PC-3 (cell line): Measurements from ENCODE around the gene MDGA2. TPM values are rescaled to one million over a fixed set of nuclear protein-coding genes. Genes with fewer than 3 reads are reported as not detected.

Experiments
- ATAC-seq: fragments of 200-7000 bp; cut with Tn5 transposase; 2 replicates; pipeline ENCODE4 v1.9.1; 2020; ENCODE audit warnings: mild to moderate bottlenecking, moderate library complexity
- BruUV-seq: library from RNA; stranded (reverse); fragments of 400-500 nt; replicated peaks from 2 replicates; lab custom pipeline; 2021; lab: Mats Ljungman, UMichigan
- CTCF ChIA-PET: fragments of 300-600 bp; sonication (Branson Sonifier 250); formaldehyde crosslinking; loops from one replicate; lab custom pipeline; 2022; ENCODE audit warnings: antibody characterized with exemption; lab: Charles Lee
- POLR2A ChIA-PET: fragments of 300-600 bp; sonication (Branson Sonifier 250); formaldehyde crosslinking; loops from one replicate; lab custom pipeline; 2022; ENCODE audit warnings: antibody characterized with exemption; ENCODE audit not compliant: unreplicated experiment; lab: Charles Lee
- DNase-seq: peaks from one replicate; pipeline ENCODE4 v3.0.0-alpha.2; 2015
- H2AFZ ChIP-seq: fragments of 300-600 bp; sonication (generic); 2 replicates; pipeline ENCODE4 v1.6.0; 2016; ENCODE audit warnings: antibody characterized with exemption, low read length
- H3F3A ChIP-seq: fragments of 300-600 bp; sonication (generic); one replicate; pipeline ENCODE4 v1.6.0; 2017; ENCODE audit warnings: antibody characterized with exemption, low read length, control low read depth, mild to moderate bottlenecking; ENCODE audit not compliant: unreplicated experiment
- H3K27ac ChIP-seq: fragments of 300-600 bp; sonication (generic); 2 replicates; pipeline ENCODE4 v1.5.1; 2016; ENCODE audit warnings: mild to moderate bottlenecking, low read length
- H3K27me3 ChIP-seq: fragments of 300-600 bp; sonication (generic); 2 replicates; pipeline ENCODE4 v1.6.1; 2016; ENCODE audit warnings: low read length, mixed read lengths
- H3K36me3 ChIP-seq: fragments of 300-600 bp; sonication (generic); 2 replicates; pipeline ENCODE4 v1.6.1; 2016; ENCODE audit warnings: low read depth, mixed run types, low read length, mixed read lengths
- H3K4me1 ChIP-seq: fragments of 300-600 bp; sonication (generic); 2 replicates; pipeline ENCODE4 v1.5.1; 2016; ENCODE audit warnings: low read length; ENCODE audit not compliant: insufficient read depth
- H3K4me2 ChIP-seq: fragments of 300-600 bp; sonication (generic); 2 replicates; pipeline ENCODE4 v1.6.0; 2016; ENCODE audit warnings: low read length
- H3K4me3 ChIP-seq: fragments of 300-600 bp; sonication (generic); 2 replicates; pipeline ENCODE4 v1.5.1; 2016; ENCODE audit warnings: mild to moderate bottlenecking, low read length, mixed read lengths
- H3K79me2 ChIP-seq: fragments of 300-600 bp; sonication (generic); 2 replicates; pipeline ENCODE4 v1.6.1; 2017; ENCODE audit warnings: low read length, mixed read lengths
- H3K9ac ChIP-seq: fragments of 300-600 bp; sonication (generic); 2 replicates; pipeline ENCODE4 v1.6.0; 2016; ENCODE audit warnings: mild to moderate bottlenecking, low read length
- H3K9me2 ChIP-seq: fragments of 300-600 bp; sonication (generic); replicated peaks from 2 replicates; pipeline ENCODE4 v1.6.1; 2016; ENCODE audit warnings: mixed run types, low read length, mixed read lengths
- H3K9me3 ChIP-seq: fragments of 300-600 bp; sonication (generic); 2 replicates; pipeline ENCODE4 v1.6.1; 2016; ENCODE audit warnings: low read length, mixed read lengths
- H4K20me1 ChIP-seq: fragments of 300-600 bp; sonication (generic); 2 replicates; pipeline ENCODE4 v1.6.1; 2016; ENCODE audit warnings: low read length, mixed read lengths
- CTCF ChIP-seq: fragments of 300-600 bp; sonication (generic); conservative IDR thresholded peaks from 2 replicates; pipeline ENCODE4 v1.5.1; 2017; ENCODE audit warnings: antibody characterized with exemption, low read depth, mild to moderate bottlenecking, low read length
- EZH2 ChIP-seq: fragments of 300-600 bp; sonication (generic); IDR thresholded peaks from one replicate; pipeline ENCODE4 v1.6.1; 2017; ENCODE audit warnings: antibody characterized with exemption, mild to moderate bottlenecking, low read length; ENCODE audit not compliant: unreplicated experiment
- EZH2phosphoT487 ChIP-seq: fragments of 300-600 bp; sonication (generic); IDR thresholded peaks from 2 replicates; pipeline ENCODE4 v1.6.1; 2018; ENCODE audit warnings: mild to moderate bottlenecking, antibody characterized with exemption, low read length, borderline replicate concordance
- intact Hi-C: fragments of 100-400 bp; cut with micrococcal nuclease; formaldehyde crosslinking; loops from 2 replicates; pipeline ENCODE4 v1.9.0; 2023
- total RNA-seq: library from RNA; depleted of rRNA; stranded (reverse); fragments of >200 nt; gene quantifications from 2 replicates; pipeline ENCODE4 v1.2.3, GENCODE V29; 2014

Gene MDGA2
- total RNA-seq, 1 experiment from 2014 or later = 0.04 TPM

- Histone ChIP-seq H3K4me2 (no peak overlapping the region), H3K27me3 (no peaks in the 10 kb centered on the region), H3K9me2 (no peaks in the 10 kb centered on the region), H3K79me2 (no peaks in the 10 kb centered on the region), H3K36me3 (no peaks in the 10 kb centered on the region), H2AFZ (no peak overlapping the region), H3K9me3 (0 out of 2 replicates have a peak, but pooled peaks cover 4% of the 10 kb centered on the region), H3F3A (no peaks in the 10 kb centered on the region), H3K9ac (no peak overlapping the region), H3K4me1 (no peaks in the 10 kb centered on the region), H4K20me1 (no peaks in the 10 kb centered on the region), H3K27ac (no peak overlapping the region), H3K4me3 (no peak overlapping the region)
- TF ChIP-seq EZH2phosphoT487 = no peak
- no peak for TF ChIP-seq CTCF
- no peak for TF ChIP-seq EZH2
- intact Hi-C loops = no loop called here
- BruUV-seq = no TSS peak
- ATAC-seq (no peak), DNase-seq (no peak)
- ChIA-PET POLR2A (interaction anchor here (0.7 kb wide), 1 partner anchor 325 kb away, joined by 5 read pairs; no protein-coding TSS in a partner anchor), CTCF (no interaction called here)
Measured at GRCh38 chr14:47466916-47467315, 208.5 kb downstream of the MDGA2 start.

- H2AFZ ChIP-seq = no peak overlapping the region
- no peaks in the 10 kb centered on the region for H3K27me3 ChIP-seq
- ChIA-PET CTCF (no interaction called here), POLR2A (no interaction called here)
- no peak overlapping the region for H3K4me3 ChIP-seq
- no peak overlapping the region for H3K9ac ChIP-seq
- H3K4me1 ChIP-seq = no peaks in the 10 kb centered on the region
- intact Hi-C loops = no loop called here
- H3K27ac ChIP-seq = no peak overlapping the region
- no TSS peak for BruUV-seq
- H3F3A ChIP-seq = no peaks in the 10 kb centered on the region
- no peaks in the 10 kb centered on the region for H3K79me2 ChIP-seq
- DNase-seq (no peak), ATAC-seq (no peak)
- no peaks in the 10 kb centered on the region; the same call in 1 of the 2 replicates for H3K9me2 ChIP-seq
- no peaks in the 10 kb centered on the region for H4K20me1 ChIP-seq
- no peak overlapping the region for H3K4me2 ChIP-seq
- H3K36me3 ChIP-seq = no peaks in the 10 kb centered on the region
- TF ChIP-seq EZH2phosphoT487 (no peak), CTCF (no peak), EZH2 (no peak)
- no peaks in the 10 kb centered on the region for H3K9me3 ChIP-seq
Measured at GRCh38 chr14:47454025-47454424, 221.4 kb downstream of the MDGA2 start.

GRCh38 chr14:47447076-47447475, 228.3 kb downstream of the MDGA2 start:
- TF ChIP-seq EZH2phosphoT487 (no peak), CTCF (no peak), EZH2 (no peak)
- Histone ChIP-seq H4K20me1 (no peaks in the 10 kb centered on the region), H3K27ac (no peak overlapping the region), H3K4me2 (no peak overlapping the region), H3K9me3 (no peaks in the 10 kb centered on the region), H2AFZ (no peak overlapping the region), H3K79me2 (no peaks in the 10 kb centered on the region), H3K4me1 (no peaks in the 10 kb centered on the region), H3K9me2 (no peaks in the 10 kb centered on the region; the same call in 1 of the 2 replicates), H3K36me3 (no peaks in the 10 kb centered on the region), H3K27me3 (no peaks in the 10 kb centered on the region), H3F3A (no peaks in the 10 kb centered on the region), H3K9ac (no peak overlapping the region), H3K4me3 (no peak overlapping the region)
- DNase-seq (no peak), ATAC-seq (no peak)
- CTCF ChIA-PET = no interaction called here
- POLR2A ChIA-PET = no interaction called here
- intact Hi-C loops = no loop called here
- BruUV-seq = no TSS peak
